Measurements from ENCODE around the gene PEPD. TPM values are rescaled to one million over a fixed set of nuclear protein-coding genes. Genes with fewer than 3 reads are reported as not detected.

Gene PEPD
- total and polyA plus RNA-seq, 2 experiments from 2014 or later: 141 to 175 TPM

DNA sequence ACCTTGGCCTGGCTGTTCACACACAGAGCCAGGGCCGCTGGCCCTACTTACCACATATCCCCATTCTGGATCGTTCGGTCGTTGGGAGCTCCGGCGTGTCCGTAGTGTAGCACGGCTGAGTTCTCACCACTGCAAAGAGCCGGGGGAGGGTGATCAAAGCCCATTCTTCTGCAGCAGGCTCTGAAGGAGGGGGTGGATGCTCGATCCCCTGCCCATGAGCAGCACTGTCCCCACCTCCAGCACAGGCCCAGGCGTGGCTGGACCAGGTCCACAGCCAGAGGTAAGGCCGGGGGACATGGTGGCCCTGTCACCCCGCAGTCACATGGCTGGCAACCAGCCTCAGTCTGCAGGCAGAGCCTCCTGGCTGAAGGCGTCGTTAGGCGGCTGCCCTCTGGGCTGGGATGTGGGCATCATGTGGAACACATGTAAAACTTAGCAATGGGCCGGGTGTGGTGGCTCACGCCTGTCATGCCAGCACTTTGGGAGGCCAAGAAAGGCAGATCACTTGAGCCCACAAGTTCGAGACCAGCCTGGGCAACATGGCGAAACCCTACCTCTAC, 109.9 kb downstream of the PEPD start:
- Histone ChIP-seq H4K20me1 (ENCODE audit: insufficient read depth, poor library complexity, severe bottlenecking) (no peaks in the 10 kb centered on the region), H3K79me2 (no peaks in the 10 kb centered on the region), H3K4me3 (no peak overlapping the region), H3K27me3 (no peaks in the 10 kb centered on the region), H3K4me1 (ENCODE audit: insufficient read depth) (peaks cover under 1% of the 10 kb centered on the region), H3K27ac (no peak overlapping the region), H3K4me2 (no peak overlapping the region), H3K9me3 (ENCODE audit: low read depth) (no peaks in the 10 kb centered on the region), H3K36me3 (replicated peaks; ENCODE audit: insufficient read depth, low read depth) (no peaks in the 10 kb centered on the region), H2AFZ (no peak overlapping the region), H3K9me2 (replicated peaks; ENCODE audit: insufficient read depth) (no peaks in the 10 kb centered on the region)
- 93% methylated on average over 20 of the region's 20 CpGs for WGBS (ENCODE audit: low lambda C conversion rate, missing lambda C conversion rate)
- TF ChIP-seq EZH2 (IDR thresholded peaks at IDR 0.05; ENCODE audit: borderline replicate concordance) (no peak), EZH2phosphoT487 (IDR thresholded peaks at IDR 0.05; ENCODE audit: low read depth, severe bottlenecking, unreplicated experiment) (no peak)
- TF ChIP-seq, protein P1, sequence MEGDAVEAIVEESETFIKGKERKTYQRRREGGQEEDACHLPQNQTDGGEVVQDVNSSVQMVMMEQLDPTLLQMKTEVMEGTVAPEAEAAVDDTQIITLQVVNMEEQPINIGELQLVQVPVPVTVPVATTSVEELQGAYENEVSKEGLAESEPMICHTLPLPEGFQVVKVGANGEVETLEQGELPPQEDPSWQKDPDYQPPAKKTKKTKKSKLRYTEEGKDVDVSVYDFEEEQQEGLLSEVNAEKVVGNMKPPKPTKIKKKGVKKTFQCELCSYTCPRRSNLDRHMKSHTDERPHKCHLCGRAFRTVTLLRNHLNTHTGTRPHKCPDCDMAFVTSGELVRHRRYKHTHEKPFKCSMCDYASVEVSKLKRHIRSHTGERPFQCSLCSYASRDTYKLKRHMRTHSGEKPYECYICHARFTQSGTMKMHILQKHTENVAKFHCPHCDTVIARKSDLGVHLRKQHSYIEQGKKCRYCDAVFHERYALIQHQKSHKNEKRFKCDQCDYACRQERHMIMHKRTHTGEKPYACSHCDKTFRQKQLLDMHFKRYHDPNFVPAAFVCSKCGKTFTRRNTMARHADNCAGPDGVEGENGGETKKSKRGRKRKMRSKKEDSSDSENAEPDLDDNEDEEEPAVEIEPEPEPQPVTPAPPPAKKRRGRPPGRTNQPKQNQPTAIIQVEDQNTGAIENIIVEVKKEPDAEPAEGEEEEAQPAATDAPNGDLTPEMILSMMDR (IDR thresholded peaks at IDR 0.05; ENCODE audit: poor library complexity): no peak
- DNase-seq (ENCODE audit: low spot score): no peak

DNA sequence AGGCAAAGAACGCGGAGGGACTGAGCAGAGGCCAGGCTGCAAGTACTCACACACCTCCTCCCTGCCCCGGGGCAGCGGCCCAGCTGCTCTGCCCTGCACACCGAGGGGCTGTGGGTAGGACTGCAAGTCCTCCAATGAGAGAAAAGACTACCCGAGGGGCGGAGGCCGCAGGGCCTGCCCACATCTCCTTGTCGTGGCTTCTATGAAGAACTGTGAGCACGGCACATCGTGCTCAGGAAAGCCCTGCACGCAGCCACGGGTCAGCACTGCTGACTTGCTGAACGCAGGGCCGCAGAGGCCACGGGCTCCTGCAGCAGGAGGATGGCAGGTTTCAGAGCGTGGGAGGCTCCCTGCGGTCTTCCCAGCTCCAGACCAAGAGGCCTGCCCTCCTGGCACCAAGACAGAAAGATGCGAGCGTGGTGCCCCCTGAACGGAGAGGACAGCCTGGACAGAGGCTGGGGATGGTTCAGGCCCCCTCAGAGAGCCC, 110.6 kb downstream of the PEPD start:
- 85% methylated on average over 21 of the region's 21 CpGs for WGBS (ENCODE audit: low lambda C conversion rate, missing lambda C conversion rate)

DNA sequence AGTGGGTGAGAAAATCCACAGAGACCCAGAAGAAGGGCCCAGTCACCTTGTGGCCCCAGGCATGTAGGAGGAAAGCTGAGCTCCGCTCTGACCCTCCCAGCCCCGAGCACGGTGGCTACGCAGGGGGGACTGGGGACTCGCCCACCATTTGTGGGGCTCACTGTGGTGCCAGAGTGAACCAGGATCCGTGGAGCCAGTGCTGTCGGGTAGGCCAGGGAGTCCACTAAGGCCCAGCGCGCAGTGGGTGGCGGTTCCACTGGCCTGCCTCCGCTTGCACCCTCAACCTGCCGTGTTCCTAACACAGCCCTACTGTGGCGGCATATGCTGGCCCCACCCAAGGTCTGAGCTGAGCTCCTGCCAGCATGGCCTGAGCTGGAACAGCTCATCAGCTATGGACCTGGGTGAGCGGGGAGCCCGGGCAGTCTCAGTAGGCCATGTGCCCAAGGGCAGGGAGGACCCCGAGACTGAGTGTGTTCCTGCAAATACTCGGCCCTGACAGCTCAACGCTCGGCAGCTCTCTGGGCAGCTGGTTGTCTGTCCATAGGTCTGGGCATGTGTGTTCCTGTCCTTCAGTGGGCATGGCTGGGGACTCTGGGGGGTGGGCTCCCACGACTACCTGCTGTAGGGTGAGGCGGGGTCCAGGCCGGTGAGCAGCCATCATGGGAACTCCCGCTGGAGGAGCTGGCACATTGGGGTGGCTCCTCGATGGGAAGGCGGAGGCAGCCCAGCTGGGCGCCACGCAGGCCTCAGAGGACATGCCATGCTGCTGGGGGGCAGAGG, 111.5 kb downstream of the PEPD start:
- Histone ChIP-seq H3K4me3 (no peak overlapping the region), H3K27me3 (no peaks in the 10 kb centered on the region), H3K4me1 (ENCODE audit: insufficient read depth) (peaks cover 8% of the 10 kb centered on the region), H3K79me2 (no peaks in the 10 kb centered on the region), H2AFZ (no peak overlapping the region), H3K9me3 (ENCODE audit: low read depth) (no peaks in the 10 kb centered on the region), H3K9me2 (replicated peaks; ENCODE audit: insufficient read depth) (no peaks in the 10 kb centered on the region), H4K20me1 (ENCODE audit: insufficient read depth, poor library complexity, severe bottlenecking) (no peaks in the 10 kb centered on the region), H3K4me2 (no peak overlapping the region), H3K36me3 (replicated peaks; ENCODE audit: insufficient read depth, low read depth) (no peaks in the 10 kb centered on the region), H3K27ac (no peak overlapping the region)
- 93% methylated on average over 26 of the region's 27 CpGs for WGBS (ENCODE audit: low lambda C conversion rate, missing lambda C conversion rate)
- no peak for DNase-seq (ENCODE audit: low spot score)
- TF ChIP-seq EZH2phosphoT487 (IDR thresholded peaks at IDR 0.05; ENCODE audit: low read depth, severe bottlenecking, unreplicated experiment) (no peak), EZH2 (IDR thresholded peaks at IDR 0.05; ENCODE audit: borderline replicate concordance) (no peak)
- TF ChIP-seq, protein P1 (IDR thresholded peaks at IDR 0.05; ENCODE audit: poor library complexity): no peak

More for the DNA sequence above, 110.6 kb downstream of the PEPD start:
- Histone ChIP-seq H3K27me3 (no peaks in the 10 kb centered on the region), H3K4me1 (ENCODE audit: insufficient read depth) (peaks cover 4% of the 10 kb centered on the region), H4K20me1 (ENCODE audit: insufficient read depth, poor library complexity, severe bottlenecking) (no peaks in the 10 kb centered on the region), H3K4me2 (no peak overlapping the region), H2AFZ (no peak overlapping the region), H3K9me3 (ENCODE audit: low read depth) (no peaks in the 10 kb centered on the region), H3K4me3 (no peak overlapping the region), H3K27ac (no peak overlapping the region), H3K79me2 (no peaks in the 10 kb centered on the region), H3K9me2 (replicated peaks; ENCODE audit: insufficient read depth) (no peaks in the 10 kb centered on the region), H3K36me3 (replicated peaks; ENCODE audit: insufficient read depth, low read depth) (no peaks in the 10 kb centered on the region)
- no peak for TF ChIP-seq EZH2phosphoT487 (IDR thresholded peaks at IDR 0.05; ENCODE audit: low read depth, severe bottlenecking, unreplicated experiment)
- TF ChIP-seq, protein P1 (IDR thresholded peaks at IDR 0.05; ENCODE audit: poor library complexity): no peak
- TF ChIP-seq EZH2 (IDR thresholded peaks at IDR 0.05; ENCODE audit: borderline replicate concordance): no peak
- no peak for DNase-seq (ENCODE audit: low spot score)

Data from hepatocyte (in vitro differentiated cells).